Tongue (tissue), 2 donors: ENCODE results near the gene AKT3. TPM values are rescaled to one million over a fixed set of nuclear protein-coding genes. Genes with fewer than 3 reads are reported as not detected.
"Not testable (repeated sequence)": the region's sequence is repeated elsewhere in the genome, so short reads cannot be mapped to it uniquely, and the experiment has no call there.

Experiments
- DNase-seq: peaks from one replicate; pipeline ENCODE4 v3.0.0-alpha.2; 2015
- total RNA-seq: library from RNA; depleted of rRNA; stranded (reverse); fragments of >200 nt; gene quantifications from one replicate; pipeline ENCODE4 v1.2.3, GENCODE V29; 2014

Gene AKT3
- total RNA-seq, 1 donor from 2014 or later, result 48.3 TPM

GRCh38 chr1:243597383-243597782 is 252.7 kb downstream of the AKT3 start:
- no peak for DNase-seq

- no peak for DNase-seq
Observed at GRCh38 chr1:243596431-243597062, 253.5 kb downstream of the AKT3 start.

GRCh38 chr1:243595527-243596210 is 254.4 kb downstream of the AKT3 start:
- DNase-seq, result no peak

GRCh38 chr1:243594455-243594854 is 255.6 kb downstream of the AKT3 start:
- no peak for DNase-seq

GRCh38 chr1:243589286-243589685 is 260.8 kb downstream of the AKT3 start:
- DNase-seq, result not testable (repeated sequence)

DNA sequence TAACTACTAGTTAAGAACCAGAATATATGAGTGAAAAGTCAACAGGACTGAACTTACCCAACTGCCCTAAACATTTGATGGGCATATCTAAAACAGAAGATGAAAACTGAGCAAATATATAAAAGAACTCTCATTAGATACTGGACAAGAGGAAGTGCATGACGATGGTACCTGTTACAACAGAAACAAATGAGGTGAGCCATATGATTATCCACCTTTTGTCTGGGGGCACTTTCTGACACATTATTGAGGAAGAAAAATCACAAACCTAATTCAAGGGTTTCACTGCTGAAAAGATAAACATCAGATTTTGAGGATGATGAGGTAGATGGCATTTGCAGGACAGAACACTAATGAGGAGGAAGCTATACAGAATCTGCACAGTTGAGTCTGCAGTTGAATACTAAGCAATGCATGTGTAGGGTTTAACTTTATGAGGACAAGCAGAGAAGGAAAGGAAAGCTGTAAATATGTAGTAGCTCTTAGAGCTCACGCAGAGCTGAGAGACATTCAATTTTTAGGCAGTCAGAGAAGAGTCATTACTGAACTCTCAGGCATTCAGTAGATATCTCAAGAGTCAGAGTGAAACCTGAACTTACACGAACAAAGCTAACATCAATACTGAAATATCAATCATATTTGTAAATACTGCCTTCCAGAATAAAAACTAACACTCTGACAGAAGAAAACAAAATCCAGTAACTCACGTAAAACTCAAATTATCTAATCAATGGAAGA is 262.1 kb downstream of the AKT3 start:
- DNase-seq, result no peak

- DNase-seq, result no peak
Observed at GRCh38 chr1:243587285-243587684, 262.8 kb downstream of the AKT3 start.

- DNase-seq, result no peak
Observed at GRCh38 chr1:243585982-243586381, 264.1 kb downstream of the AKT3 start.

DNA sequence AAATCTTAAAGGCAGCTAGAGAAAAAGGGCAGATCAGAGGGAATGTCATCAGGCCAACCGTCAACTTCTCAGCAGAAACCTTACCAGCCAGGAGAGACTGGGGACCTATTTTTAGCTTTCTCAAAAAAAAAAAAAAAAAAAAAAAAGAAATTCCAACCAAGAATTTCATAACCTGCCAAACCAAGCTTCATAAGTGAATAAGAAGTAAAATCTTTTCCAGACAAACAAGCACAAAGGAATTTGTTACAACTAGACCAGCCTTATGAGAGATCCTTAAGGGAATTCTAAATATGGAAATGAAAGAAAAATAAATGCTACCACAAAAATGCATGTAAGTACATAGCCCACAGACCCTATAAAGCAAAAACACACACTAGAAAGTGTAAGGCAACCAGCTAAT is 267.7 kb downstream of the AKT3 start:
- peak; percentile 2 for DNase-seq

DNA sequence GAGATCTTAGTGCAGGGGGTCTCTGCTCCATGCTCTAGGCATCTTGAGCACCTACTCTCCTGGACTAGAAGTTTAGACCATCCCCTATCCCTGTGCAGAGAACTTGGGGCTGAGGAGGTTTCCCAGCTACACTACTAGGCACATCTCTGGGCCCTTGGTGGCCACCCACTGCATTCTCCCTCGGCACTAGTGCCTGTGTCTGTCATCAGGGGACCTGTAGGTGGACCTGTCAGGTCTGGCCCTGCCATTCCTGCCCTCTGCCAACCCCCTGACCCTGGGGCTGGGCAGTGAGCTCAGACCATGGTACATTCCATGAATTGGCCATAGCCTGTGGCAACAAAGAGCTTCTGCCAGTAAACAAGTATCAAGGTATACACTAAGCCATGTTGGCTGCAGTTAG is 269.1 kb downstream of the AKT3 start:
- no peak for DNase-seq

DNA sequence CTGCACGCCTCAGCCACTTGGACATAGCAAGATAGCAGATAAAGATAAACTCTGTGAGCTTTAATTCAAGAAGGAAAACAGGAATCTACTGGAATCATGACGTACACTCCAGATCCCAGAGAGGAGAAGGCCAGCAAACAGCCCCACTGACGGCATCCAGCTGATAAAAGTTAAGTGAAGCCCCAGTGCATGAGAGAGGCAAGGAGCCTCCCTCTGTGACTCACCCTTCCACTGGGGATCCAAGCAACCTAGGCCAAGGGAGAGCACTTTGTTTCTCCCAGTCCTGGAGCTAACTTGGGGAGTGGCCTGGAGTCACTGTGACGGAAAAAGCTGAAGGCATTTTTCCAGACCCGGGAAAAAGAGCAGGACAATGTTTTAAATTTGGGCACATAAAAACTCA is 270.0 kb downstream of the AKT3 start:
- no peak for DNase-seq

- peak; percentile 5 for DNase-seq
Observed at GRCh38 chr1:243575070-243575469, 275.0 kb downstream of the AKT3 start.

DNA sequence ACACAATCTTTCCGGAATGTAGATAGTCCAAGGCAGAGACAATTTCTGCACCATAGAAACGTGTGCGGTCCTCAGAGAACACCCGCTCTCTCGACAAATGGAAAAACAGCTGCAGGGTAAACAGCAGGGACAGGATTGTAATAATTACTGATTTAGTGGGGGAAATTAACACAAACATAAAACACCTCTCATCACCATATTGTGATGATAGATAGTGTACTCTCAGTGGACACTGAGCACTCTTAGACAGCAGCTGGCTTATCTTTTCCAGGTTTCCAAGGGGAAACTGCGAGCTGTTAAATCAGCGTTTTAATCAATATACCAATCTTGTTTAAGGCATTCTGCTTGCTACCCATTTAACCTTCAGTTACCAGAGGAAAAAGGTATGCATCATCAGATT is 277.1 kb downstream of the AKT3 start:
- peak; percentile 5 for DNase-seq

DNA sequence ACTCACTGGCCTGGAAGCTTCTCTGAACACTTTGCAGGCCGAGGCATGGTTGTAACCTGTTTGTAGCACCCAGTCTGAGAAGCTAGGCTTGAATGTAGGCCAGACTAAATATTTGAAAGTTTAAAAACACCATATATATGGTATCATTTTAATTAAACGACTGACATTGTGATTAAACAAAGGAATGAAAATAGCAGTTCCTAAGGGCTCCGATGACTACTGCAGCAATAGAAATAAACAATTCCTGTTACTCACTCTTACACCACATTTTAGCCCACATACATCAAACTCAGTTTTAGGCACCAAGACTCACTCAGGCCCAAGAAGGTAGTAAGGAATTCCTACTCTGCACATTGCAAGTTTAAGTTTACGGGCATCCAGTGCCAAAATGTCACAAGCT is 281.2 kb downstream of the AKT3 start:
- DNase-seq, result no peak

- no peak for DNase-seq
Observed at GRCh38 chr1:243564814-243565213, 285.2 kb downstream of the AKT3 start.

DNA sequence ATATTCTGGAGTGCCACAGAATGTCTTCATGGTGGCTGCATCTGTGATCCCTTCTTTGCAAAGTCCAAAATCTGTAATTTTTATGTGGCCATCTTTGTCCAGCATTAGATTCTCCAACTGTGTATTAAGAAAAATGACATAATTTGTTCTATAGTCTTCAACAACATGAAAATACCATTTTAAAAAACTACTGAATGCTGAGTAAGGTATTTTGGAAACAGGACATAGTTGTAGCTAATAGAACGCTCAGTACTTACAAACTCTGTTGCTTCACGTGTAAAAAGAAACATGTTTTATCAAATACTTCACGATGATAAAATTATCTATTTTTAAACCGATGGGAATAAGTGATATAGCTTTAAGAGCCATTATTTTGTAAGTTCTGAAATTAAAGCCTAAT is 286.3 kb downstream of the AKT3 start:
- no peak for DNase-seq

DNA sequence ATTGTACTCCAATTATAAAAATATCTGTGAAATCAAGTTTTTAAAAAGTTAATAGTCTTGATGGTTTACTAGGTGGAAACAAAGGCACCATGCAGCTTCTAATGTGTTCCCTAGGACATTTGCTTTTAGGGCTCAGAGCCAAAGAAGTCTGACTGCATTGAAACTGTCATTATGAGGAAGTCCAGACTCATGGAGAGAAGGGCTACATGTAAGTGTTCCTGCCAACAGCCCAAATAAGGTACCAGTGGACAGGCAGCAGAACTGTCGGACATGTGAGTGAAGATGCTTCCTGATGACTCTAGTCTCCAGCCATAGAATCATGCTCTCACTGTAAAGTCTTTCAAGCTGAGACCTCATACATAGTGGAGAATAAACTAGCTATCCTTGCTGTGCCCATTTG is 287.6 kb downstream of the AKT3 start:
- DNase-seq, result peak; percentile 4

- DNase-seq, result no peak
Observed at GRCh38 chr1:243561588-243562319, 288.3 kb downstream of the AKT3 start.

DNA sequence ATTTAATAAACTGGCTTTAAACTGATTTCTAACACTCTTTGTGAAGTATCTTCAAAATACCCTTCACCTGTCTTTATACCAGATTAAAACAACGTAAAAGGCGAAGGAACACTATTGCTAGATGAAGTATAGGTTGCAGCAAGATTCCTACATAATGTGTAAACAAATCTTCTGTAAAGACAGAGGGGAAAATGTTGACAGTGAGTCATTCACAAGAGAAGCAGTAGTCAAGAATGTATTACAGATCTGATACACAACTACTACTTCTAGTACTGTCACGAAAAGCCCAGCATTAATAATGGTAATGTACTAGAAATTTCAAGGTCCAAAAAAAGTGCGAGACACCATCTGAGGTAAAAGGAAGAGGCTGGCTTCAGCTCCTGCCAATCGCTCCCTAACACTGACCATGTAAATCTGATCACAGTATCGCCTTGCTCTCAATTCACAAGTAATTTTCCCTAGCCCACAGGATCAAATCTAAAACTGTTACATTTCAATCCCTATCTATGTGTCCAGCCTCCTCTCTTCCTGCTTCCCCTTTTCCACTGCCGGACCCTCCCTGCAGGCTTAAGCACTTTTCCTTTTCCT is 290.4 kb downstream of the AKT3 start:
- no peak for DNase-seq

DNA sequence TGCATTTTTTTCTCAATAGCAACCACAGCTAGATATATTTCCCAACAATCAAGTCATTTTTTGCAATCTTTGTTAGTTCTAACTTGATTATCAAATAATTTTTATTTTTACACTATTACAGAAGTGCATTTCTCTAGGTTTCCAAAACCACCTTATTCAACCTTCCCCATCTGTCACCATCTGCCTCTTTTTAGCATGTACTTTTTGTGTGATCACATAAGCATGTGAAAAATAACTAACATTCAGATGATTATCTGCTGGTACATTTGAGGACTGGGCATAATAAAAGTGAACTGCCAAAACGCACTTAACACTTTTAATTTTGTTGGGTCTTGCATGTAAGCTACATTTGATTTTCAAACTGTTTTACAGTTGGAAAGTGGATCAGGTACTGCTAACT is 291.5 kb downstream of the AKT3 start:
- no peak for DNase-seq

GRCh38 chr1:243557866-243558265 is 292.2 kb downstream of the AKT3 start:
- no peak for DNase-seq

DNA sequence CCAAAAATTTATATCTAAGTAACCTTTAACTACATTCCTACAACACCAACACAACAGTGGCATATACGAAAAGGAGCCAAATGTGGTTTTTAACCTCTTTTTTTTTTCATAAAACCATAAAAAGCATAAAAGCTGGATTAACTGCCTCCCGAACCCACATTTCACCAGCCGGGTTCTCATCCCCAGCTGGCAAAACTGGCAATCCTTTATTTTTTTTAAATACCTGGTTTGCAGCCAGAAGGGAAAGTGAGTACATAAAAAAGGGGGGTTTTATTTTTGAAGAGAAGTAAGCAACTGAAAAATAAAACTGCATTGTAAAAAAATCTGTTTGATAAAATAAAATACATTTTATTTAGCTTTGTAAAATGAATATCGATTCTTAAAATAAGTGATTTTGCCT is 295.4 kb downstream of the AKT3 start:
- DNase-seq, result peak; percentile 8
